22Rv1 (cell line): Measurements from ENCODE around the gene HCST.

Experiments used
- CTCF ChIP-seq: fragments of 450-650 bp; IDR thresholded peaks from 2 replicates; pipeline ENCODE4 v1.5.1; 2017; ENCODE audit warnings: mild to moderate bottlenecking
- ZFX ChIP-seq: fragments of 450-650 bp; IDR thresholded peaks from 2 replicates; pipeline ENCODE4 v1.6.1; 2017; ENCODE audit warnings: antibody characterized with exemption, borderline replicate concordance

GRCh38 chr19:35915443-35915842 lies 13.1 kb downstream of the HCST start:
- TF ChIP-seq CTCF (no peak), ZFX (no peak)
